Choroid plexus epithelial cell (primary cell): ENCODE results near the gene ADARB2.

Source experiments
- DNase-seq: peaks from one replicate; pipeline ENCODE4 v3.0.0-alpha.2; 2010; ENCODE audit warnings: low read depth
- H3K4me3 ChIP-seq: 2 replicates; pipeline ENCODE4 v1.5.1; 2011; ENCODE audit warnings: low read depth, mild to moderate bottlenecking, control low read depth, low read length, moderate library complexity
- TF ChIP-seq, protein P1 (sequence below): conservative IDR thresholded peaks from 2 replicates; pipeline ENCODE4 v1.5.1; 2011; ENCODE audit warnings: low read depth, mild to moderate bottlenecking, control low read depth, inconsistent platforms, low read length, moderate library complexity

ADARB2 gene

DNA sequence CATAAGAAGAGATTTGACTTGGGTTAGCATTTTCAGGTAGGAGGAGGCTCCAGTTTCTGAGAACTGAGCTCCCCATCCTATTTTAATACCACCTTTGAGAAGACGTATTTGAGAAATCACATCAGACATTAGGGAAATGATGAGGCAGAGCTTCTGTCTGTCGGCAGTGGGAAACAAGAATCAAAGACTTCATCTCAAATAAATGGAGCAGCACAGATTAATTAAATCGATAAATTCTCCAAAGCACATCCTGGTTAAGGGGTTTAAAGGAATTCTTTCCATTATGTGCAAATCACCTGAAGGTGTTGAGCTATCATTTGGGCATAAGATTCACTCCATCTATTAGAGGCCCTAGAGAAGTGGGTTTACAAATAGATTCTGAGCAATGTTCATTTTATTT, 7.6 kb downstream of the ADARB2 start:
- TF ChIP-seq, protein P1, sequence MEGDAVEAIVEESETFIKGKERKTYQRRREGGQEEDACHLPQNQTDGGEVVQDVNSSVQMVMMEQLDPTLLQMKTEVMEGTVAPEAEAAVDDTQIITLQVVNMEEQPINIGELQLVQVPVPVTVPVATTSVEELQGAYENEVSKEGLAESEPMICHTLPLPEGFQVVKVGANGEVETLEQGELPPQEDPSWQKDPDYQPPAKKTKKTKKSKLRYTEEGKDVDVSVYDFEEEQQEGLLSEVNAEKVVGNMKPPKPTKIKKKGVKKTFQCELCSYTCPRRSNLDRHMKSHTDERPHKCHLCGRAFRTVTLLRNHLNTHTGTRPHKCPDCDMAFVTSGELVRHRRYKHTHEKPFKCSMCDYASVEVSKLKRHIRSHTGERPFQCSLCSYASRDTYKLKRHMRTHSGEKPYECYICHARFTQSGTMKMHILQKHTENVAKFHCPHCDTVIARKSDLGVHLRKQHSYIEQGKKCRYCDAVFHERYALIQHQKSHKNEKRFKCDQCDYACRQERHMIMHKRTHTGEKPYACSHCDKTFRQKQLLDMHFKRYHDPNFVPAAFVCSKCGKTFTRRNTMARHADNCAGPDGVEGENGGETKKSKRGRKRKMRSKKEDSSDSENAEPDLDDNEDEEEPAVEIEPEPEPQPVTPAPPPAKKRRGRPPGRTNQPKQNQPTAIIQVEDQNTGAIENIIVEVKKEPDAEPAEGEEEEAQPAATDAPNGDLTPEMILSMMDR = no peak
- DNase-seq = no peak
- H3K4me3 ChIP-seq = no peak overlapping the region

DNA sequence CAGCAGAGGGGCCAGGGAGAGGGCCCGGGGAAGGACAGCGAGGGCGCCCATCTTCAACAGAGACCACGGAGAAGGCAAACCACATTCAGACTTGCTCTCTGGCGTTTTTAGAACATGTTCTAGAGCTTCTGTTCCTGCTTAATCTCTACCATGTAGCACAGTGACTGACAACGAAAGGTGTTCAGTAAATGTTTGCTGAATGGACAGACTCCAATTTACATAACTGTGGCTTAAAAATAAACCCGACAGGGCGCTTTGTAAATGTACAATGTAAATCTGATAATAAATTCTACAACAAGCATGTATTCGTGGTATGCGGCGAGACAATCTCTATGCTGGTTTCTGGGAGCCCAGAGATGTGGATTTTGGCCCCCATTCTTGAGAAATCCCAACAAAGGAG, 10.5 kb downstream of the ADARB2 start:
- DNase-seq = no peak

DNA sequence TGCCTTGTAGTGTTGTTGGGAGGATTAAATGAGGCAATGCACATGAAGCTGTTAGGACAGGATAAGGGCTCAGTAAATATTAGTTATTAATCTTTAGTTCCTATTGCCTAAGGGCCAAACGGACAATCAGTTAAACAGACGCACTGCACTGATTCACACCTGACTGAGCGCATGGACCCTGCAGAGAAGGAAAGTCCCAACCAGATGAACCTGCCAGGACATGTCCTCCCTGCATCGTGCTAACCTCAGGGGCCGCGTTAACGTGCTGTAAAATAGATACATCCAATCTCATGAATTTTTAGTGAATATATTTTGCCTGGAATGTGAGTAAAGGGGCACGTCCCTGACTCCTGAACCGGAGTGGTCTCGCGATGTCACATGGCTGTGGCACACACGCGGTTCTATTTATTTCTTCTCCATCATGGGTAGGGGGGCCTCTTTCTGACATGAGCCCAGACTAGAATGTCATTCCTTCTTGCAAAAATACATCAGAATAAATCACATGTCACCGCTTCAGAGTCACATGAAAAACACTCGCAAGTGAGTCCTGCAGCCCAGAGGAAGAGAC, 12.3 kb downstream of the ADARB2 start:
- TF ChIP-seq, protein P1 = no peak
- DNase-seq = no peak
- H3K4me3 ChIP-seq = no peak overlapping the region

More for the DNA sequence above, 10.5 kb downstream of the ADARB2 start:
- H3K4me3 ChIP-seq = no peak overlapping the region
- TF ChIP-seq, protein P1 = no peak

DNA sequence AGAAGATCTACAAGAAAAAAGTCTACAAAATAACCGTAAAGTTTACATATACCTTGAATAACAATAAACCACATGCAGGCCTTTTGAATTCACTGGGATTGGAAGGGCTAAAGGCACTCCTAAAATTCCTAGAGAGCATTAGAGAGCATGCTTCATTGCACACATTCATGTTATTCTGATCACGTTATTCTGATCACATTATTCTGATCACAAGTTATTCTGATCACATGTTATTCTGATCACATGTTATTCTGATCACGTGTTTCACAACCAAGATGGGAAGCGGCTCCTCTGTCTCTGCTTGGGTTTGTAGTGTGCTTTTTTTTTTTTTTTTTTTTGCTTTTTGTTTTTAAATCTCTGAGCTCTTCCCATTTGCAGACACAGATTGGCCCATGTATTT, 20.5 kb downstream of the ADARB2 start:
- TF ChIP-seq, protein P1 = no peak
- no peak overlapping the region for H3K4me3 ChIP-seq

DNA sequence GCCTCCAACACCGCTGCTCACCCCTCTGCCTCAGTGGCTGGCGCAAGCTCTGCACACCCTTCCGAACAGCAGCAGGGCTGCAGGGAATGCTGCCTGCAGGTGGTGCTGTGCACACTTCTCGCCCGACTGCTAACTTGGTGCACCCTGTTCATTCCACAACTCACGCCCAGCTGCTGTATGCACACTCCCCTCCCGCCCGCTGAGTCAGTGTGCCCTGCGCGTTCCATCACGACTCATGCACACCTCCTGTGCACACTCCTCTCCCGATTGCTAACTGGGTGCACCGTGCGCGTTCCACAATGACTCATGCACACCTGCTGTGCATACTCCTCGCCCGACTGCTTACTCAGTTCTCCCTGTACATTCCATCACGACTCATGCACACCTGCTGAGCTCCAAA, 21.5 kb downstream of the ADARB2 start:
- no peak for DNase-seq
- TF ChIP-seq, protein P1 = no peak
- H3K4me3 ChIP-seq = no peak overlapping the region

More for the DNA sequence above, 20.5 kb downstream of the ADARB2 start:
- DNase-seq = no peak

DNA sequence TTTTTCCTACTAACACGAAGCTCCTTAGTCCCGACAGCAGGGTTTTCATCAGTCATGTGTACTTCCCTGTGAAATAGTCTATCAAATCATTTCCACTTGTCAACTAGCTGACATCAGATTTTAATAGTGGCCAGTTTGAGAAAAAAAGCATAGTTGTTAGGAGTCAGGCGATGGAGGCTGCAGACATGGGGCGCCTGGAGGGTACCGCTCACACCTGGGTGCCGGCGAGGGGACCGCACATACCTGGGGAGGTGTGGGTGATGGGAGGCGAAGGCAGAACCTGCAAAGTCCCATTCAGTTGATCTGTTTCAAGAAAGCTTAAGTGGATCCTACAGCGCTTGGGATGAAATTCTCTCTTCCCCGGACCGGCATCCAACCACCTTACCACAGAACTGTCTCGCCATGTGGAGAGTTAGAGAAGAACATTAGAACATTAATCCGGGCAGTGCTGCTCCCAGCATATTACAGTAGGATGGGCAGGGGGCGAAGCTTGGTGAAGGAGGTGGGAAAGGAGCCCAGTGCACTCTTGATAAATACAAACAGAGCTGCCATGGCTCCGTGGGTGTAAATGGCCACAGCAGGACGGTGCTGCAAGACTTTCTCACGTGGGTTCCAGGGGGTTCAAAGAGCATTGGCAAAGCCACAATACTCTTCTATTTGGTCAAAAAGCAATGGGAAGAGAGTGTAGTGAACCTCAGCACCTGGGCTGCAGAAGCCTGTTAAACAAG, 24.2 kb downstream of the ADARB2 start:
- no peak overlapping the region for H3K4me3 ChIP-seq

More for the DNA sequence above, 24.2 kb downstream of the ADARB2 start:
- no peak for DNase-seq
- TF ChIP-seq, protein P1 = no peak
